Ishikawa (cell line): ENCODE measurements around the gene DNMT3A.

ENCODE experiments used
- CEBPB ChIP-seq: IDR thresholded peaks from 2 replicates; pipeline ENCODE4 v1.6.1; 2012
- CREB1 ChIP-seq: IDR thresholded peaks from 2 replicates; pipeline ENCODE4 v1.6.1; 2012; ENCODE audit warnings: low read depth
- EGR1 ChIP-seq: IDR thresholded peaks from 2 replicates; pipeline ENCODE4 v1.6.1; 2012
- EP300 ChIP-seq: IDR thresholded peaks from 2 replicates; pipeline ENCODE4 v1.6.1; 2012; ENCODE audit warnings: borderline replicate concordance
- FOXM1 ChIP-seq: IDR thresholded peaks from 2 replicates; pipeline ENCODE4 v1.6.1; 2012; ENCODE audit warnings: low read depth, borderline replicate concordance
- NFIC ChIP-seq: IDR thresholded peaks from 2 replicates; pipeline ENCODE4 v1.6.1; 2012
- RAD21 ChIP-seq: IDR thresholded peaks from 2 replicates; pipeline ENCODE4 v1.6.1; 2012; ENCODE audit warnings: low read depth
- TAF1 ChIP-seq: IDR thresholded peaks from 2 replicates; pipeline ENCODE4 v1.6.1; 2012; ENCODE audit warnings: low read depth, mild to moderate bottlenecking
- TCF12 ChIP-seq: IDR thresholded peaks from 2 replicates; pipeline ENCODE4 v1.6.1; 2012; ENCODE audit warnings: low read depth
- TEAD4 ChIP-seq: IDR thresholded peaks from 2 replicates; pipeline ENCODE4 v1.6.1; 2012
- YY1 ChIP-seq: IDR thresholded peaks from 2 replicates; pipeline ENCODE4 v1.6.1; 2012; ENCODE audit warnings: low read depth
- ZBTB7A ChIP-seq: IDR thresholded peaks from 2 replicates; pipeline ENCODE4 v1.6.1; 2012; ENCODE audit warnings: low read depth
- TF ChIP-seq, protein P1 (sequence below): IDR thresholded peaks from 2 replicates; pipeline ENCODE4 v1.6.1; 2012
- TF ChIP-seq, protein P2 (sequence below): IDR thresholded peaks from 2 replicates; pipeline ENCODE4 v1.6.1; 2012
- TF ChIP-seq, protein P3 (sequence below): IDR thresholded peaks from 2 replicates; pipeline ENCODE4 v1.6.1; 2012; ENCODE audit warnings: low read depth, mild to moderate bottlenecking

Gene DNMT3A

DNA sequence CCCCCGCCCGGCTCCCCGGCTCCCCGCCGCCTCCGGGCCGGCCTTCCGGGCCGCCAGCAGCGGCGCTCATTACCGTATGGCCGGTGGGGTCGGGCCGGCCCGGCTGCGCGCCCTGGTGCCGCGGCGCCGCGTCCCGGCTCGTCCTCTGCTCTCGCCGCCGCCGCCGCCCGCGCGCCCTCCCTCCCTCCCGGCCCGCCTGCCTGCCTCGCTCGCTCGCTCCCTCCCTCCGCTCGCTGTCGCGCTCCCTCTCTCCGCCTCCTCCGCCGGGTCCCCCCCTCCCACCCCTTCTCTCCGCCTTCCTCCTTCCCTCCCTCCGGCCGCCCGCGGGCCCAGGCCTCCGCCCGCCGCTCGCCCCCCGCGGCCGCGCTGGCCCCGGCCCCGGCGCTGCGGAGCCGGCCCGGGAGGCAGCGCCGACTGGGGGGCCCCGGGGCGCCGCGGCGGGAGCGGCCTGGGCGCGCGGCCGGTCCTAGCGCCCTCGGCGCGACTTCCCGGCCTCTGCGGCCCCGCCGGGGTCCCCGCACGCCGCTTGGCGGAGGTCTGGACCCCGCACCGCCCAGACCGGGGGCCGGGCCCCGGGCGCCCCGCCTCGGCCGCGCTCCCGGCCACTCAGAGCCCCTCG lies at the start of gene DNMT3A:
Gene DNMT3A (minus strand): TSS at position 173 of the 619 bp plus-strand sequence. CDS start 27,941 bp downstream, outside the sequence.
- TF ChIP-seq ZBTB7A (no peak; the same call in 1 of the 2 replicates), CEBPB (no peak), TEAD4 (no peak), RAD21 (no peak), EP300 (no peak), YY1 (no peak), NFIC (no peak), TAF1 (no peak), TCF12 (no peak)
- TF ChIP-seq, protein P1, sequence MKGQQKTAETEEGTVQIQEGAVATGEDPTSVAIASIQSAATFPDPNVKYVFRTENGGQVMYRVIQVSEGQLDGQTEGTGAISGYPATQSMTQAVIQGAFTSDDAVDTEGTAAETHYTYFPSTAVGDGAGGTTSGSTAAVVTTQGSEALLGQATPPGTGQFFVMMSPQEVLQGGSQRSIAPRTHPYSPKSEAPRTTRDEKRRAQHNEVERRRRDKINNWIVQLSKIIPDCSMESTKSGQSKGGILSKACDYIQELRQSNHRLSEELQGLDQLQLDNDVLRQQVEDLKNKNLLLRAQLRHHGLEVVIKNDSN = no peak
- TF ChIP-seq, protein P2, sequence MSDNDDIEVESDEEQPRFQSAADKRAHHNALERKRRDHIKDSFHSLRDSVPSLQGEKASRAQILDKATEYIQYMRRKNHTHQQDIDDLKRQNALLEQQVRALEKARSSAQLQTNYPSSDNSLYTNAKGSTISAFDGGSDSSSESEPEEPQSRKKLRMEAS = no peak

DNA sequence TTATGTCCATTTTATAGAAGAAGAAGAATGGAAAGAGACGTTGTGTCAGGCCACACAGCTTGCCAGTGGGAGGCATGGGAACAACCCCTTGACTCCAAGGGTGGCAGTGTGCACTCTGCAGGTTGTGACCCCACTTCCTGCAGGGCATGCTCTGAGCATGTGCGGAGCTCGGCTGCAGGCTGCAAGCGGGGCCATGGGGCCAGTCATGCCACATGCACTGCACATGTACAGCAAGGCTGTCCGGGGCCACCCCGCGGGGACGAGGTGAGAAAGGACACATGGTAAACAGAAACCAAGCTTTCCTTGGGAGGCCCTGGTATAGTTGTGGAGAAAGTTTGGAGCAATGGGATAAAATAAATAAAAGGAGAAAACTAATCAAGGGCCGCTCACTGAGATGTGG lies 47.4 kb upstream of the DNMT3A start:
- TF ChIP-seq, protein P3, sequence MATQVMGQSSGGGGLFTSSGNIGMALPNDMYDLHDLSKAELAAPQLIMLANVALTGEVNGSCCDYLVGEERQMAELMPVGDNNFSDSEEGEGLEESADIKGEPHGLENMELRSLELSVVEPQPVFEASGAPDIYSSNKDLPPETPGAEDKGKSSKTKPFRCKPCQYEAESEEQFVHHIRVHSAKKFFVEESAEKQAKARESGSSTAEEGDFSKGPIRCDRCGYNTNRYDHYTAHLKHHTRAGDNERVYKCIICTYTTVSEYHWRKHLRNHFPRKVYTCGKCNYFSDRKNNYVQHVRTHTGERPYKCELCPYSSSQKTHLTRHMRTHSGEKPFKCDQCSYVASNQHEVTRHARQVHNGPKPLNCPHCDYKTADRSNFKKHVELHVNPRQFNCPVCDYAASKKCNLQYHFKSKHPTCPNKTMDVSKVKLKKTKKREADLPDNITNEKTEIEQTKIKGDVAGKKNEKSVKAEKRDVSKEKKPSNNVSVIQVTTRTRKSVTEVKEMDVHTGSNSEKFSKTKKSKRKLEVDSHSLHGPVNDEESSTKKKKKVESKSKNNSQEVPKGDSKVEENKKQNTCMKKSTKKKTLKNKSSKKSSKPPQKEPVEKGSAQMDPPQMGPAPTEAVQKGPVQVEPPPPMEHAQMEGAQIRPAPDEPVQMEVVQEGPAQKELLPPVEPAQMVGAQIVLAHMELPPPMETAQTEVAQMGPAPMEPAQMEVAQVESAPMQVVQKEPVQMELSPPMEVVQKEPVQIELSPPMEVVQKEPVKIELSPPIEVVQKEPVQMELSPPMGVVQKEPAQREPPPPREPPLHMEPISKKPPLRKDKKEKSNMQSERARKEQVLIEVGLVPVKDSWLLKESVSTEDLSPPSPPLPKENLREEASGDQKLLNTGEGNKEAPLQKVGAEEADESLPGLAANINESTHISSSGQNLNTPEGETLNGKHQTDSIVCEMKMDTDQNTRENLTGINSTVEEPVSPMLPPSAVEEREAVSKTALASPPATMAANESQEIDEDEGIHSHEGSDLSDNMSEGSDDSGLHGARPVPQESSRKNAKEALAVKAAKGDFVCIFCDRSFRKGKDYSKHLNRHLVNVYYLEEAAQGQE = no peak
- TF ChIP-seq ZBTB7A (no peak), CEBPB (no peak), TEAD4 (no peak), TAF1 (no peak)

DNA sequence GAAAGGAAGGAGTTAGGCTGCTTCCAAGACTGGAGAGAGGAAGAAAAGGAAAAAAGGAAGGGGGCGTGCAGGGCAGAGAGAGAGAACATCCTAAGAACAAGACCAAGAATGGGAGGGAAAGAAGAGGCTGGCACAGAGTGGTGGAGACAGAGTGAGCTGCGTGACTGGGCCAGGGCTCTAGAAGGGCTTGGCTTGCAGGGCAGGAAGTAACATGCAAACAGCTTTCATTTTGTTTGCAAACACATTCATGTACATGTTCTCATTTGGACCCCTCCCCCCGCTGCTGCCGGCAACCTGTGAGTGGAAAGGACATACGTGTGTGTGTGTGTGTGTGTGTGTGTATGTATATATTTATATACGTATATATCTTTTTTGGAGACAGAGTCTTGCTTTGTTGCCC lies 46.8 kb upstream of the DNMT3A start:
- TF ChIP-seq ZBTB7A = no peak
- TF ChIP-seq EGR1 = no peak
- TF ChIP-seq TEAD4 = no peak
- no peak for TF ChIP-seq TCF12
- TF ChIP-seq YY1 = no peak
- no peak for TF ChIP-seq CEBPB
- TF ChIP-seq EP300 = no peak
- no peak for TF ChIP-seq NFIC
- TF ChIP-seq, protein P3 = no peak
- TF ChIP-seq FOXM1 = no peak
- TF ChIP-seq CREB1 = no peak
- TF ChIP-seq, protein P2 = no peak
- no peak for TF ChIP-seq RAD21
- TF ChIP-seq, protein P1 = no peak
- TF ChIP-seq TAF1 = no peak

DNA sequence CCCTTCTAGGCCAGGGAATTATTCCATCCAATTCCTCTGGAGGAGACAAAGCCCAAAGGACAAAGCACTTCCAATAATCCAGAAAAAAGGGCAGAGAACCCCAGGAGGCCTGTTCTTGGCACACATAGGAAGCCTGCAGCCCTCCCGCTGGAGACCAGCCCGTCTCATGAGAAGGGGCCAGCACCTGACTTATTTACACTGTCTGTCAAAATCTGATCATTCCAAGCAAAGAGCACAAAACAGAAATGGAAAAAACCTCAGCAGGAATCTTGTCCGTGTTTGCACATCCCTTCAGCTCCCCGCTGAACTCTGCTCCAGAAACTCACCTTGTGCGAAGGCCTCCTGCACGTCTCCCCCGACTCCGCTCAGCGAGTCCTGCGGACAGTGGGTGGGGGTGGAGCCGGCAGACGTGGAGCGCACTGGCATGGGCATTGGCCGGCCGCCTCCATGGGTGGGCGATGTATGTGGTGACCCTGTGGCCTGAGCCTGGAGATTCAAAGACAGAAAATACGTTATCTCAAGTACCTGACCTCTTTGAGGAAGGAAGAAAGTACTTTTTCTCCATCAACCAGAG lies 46.2 kb upstream of the DNMT3A start:
- TF ChIP-seq EGR1 (no peak), NFIC (no peak), YY1 (no peak), EP300 (no peak), CEBPB (no peak)
- TF ChIP-seq, protein P2 = no peak

DNA sequence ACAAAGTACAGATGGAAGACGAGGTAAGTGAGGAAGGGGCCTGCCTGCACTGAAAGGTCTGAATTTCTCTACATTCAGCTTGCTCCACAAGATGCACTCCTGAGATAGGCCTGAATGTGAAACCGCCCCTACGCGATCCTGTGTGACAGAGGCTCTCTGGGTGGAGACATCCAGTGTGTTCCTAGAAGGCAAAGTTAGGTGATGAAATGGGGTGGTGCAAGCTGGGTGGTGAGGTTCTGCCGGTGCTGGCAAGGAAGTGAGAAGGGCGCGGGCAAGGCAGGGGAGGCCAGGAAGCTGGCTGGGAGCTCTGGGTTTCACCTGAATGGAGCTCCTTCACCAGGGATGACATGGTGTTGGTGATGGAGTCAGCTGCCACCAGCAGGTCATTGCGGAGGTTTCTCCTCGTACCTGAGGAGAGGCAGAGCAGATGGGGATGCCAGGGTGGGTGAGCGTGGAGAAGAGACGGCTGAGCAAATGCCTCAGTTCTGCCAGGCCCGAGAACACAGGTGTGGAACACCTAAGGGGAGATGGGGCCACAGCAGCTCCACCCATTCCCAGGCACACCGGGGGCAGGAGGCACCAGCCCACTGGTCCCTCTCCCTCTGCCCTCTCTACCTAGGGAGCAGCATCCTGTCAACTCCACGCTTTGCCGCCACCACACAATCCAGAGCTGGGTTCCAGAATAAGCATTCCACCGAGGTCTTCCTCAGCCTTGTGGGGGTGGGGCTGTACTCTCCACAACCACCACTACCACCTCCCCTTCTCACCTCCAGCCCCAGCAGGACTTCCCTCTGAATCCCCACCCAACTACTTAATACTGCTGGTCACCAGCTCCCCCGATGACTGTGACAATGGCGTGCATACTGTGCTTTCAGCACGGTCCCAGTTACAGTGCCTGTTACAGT lies 45.5 kb upstream of the DNMT3A start:
- TF ChIP-seq, protein P2 = no peak
- TF ChIP-seq CEBPB = no peak
- no peak for TF ChIP-seq TAF1
- no peak for TF ChIP-seq TCF12
- TF ChIP-seq, protein P1 = no peak
- no peak for TF ChIP-seq CREB1
- TF ChIP-seq EGR1 = no peak
- no peak for TF ChIP-seq FOXM1
- TF ChIP-seq TEAD4 = no peak
- no peak for TF ChIP-seq EP300
- no peak for TF ChIP-seq RAD21
- TF ChIP-seq ZBTB7A = no peak
- TF ChIP-seq YY1 = no peak
- TF ChIP-seq, protein P3 = no peak
- no peak for TF ChIP-seq NFIC
